Fibroblast of lung (primary cell): ENCODE results near the gene DNAJB13. TPM values are rescaled to one million over a fixed set of nuclear protein-coding genes. Genes with fewer than 3 reads are reported as not detected.
A peak's percentile ranks its signal among the peaks of the same experiment; 100 is the strongest.

ENCODE experiments used
- DNase-seq, 2 donors: peaks; one replicate each; pipeline versions ENCODE4 v3.0.0 to v3.0.0-alpha.2; 2010; ENCODE audit warnings: low read depth in 2 of 2
- H2AFZ ChIP-seq: 2 replicates; pipeline ENCODE4 v1.5.1; 2012; ENCODE audit warnings: low read length, control low read depth, inconsistent platforms
- H3K27ac ChIP-seq: 2 replicates; pipeline ENCODE4 v1.5.1; 2011; ENCODE audit warnings: low read length, control low read depth; ENCODE audit not compliant: insufficient read depth
- H3K27me3 ChIP-seq: 2 replicates; pipeline ENCODE4 v1.5.1; 2011; ENCODE audit warnings: mild to moderate bottlenecking, low read length; ENCODE audit not compliant: control insufficient read depth, insufficient read depth
- H3K36me3 ChIP-seq: 2 replicates; pipeline ENCODE4 v1.5.1; 2011; ENCODE audit warnings: low read length; ENCODE audit not compliant: control insufficient read depth, insufficient read depth
- H3K4me1 ChIP-seq: 2 replicates; pipeline ENCODE4 v1.5.1; 2011; ENCODE audit warnings: low read length; ENCODE audit not compliant: control insufficient read depth, insufficient read depth; ENCODE audit errors: extremely low read depth
- H3K4me2 ChIP-seq: 2 replicates; pipeline ENCODE4 v1.5.1; 2011; ENCODE audit warnings: low read length, control low read depth; ENCODE audit not compliant: insufficient read depth; ENCODE audit errors: extremely low read depth
- H3K4me3 ChIP-seq, 4 experiments: fragments of 200-600 bp in 1 of 4; sonication (generic) in 1 of 4; replicated peaks in 1 of 4; 2 replicates each; pipeline ENCODE4 v1.5.1; 2011 to 2016; ENCODE audit warnings: low read length in 4 of 4, low read depth in 3 of 4, mild to moderate bottlenecking in 3 of 4, control low read depth in 2 of 4, inconsistent platforms in 1 of 4, mixed read lengths in 1 of 4; ENCODE audit not compliant: insufficient read depth in 1 of 4; ENCODE audit errors: control extremely low read depth in 1 of 4
- H3K79me2 ChIP-seq: 2 replicates; pipeline ENCODE4 v1.5.1; 2012; ENCODE audit warnings: mild to moderate bottlenecking, low read length, inconsistent platforms; ENCODE audit not compliant: control insufficient read depth, insufficient read depth
- H3K9ac ChIP-seq: 2 replicates; pipeline ENCODE4 v1.5.1; 2011; ENCODE audit warnings: mild to moderate bottlenecking, low read length, control low read depth; ENCODE audit not compliant: insufficient read depth
- H3K9me3 ChIP-seq: 2 replicates; pipeline ENCODE4 v1.5.1; 2012; ENCODE audit warnings: low read depth, low read length; ENCODE audit not compliant: control insufficient read depth, insufficient read depth
- H4K20me1 ChIP-seq: 2 replicates; pipeline ENCODE4 v1.5.1; 2011; ENCODE audit warnings: low read length; ENCODE audit not compliant: control insufficient read depth, insufficient read depth; ENCODE audit errors: extremely low read depth
- EZH2 ChIP-seq: IDR thresholded peaks from 2 replicates; pipeline ENCODE4 v1.5.1; 2012; ENCODE audit warnings: low read length, control low read depth, mild to moderate bottlenecking; ENCODE audit errors: missing control alignments
- polyA plus RNA-seq, 2 donors: library from polyadenylated mRNA; depleted of rRNA in 1 of 2; stranded (reverse) in 1 of 2; unstranded in 1 of 2; fragments of >200 nt; gene quantifications; 2 replicates each; pipeline ENCODE4 v1.2.1, GENCODE V29; 2011 to 2012; ENCODE audit warnings: missing spikeins in 1 of 2
- total RNA-seq: library from RNA; depleted of rRNA; stranded (reverse); fragments of >200 nt; gene quantifications from 2 replicates; pipeline ENCODE4 v1.2.1, GENCODE V29; 2014
- TF ChIP-seq, protein P1 (sequence below), 2 donors: IDR thresholded peaks in 1 of 2; conservative IDR thresholded peaks in 1 of 2; 1 replicate in 1 of 2; 2 replicates in 1 of 2; pipeline ENCODE4 v1.5.1; 2011 to 2012; ENCODE audit warnings: low read length in 2 of 2, control low read depth in 1 of 2, inconsistent platforms in 1 of 2, low read depth in 1 of 2, mild to moderate bottlenecking in 1 of 2

The DNAJB13 gene
- total and polyA plus RNA-seq, 2 donors (not counting 1 experiment from before 2014, with no cell fraction given), result 0.10 to 0.17 TPM

DNA sequence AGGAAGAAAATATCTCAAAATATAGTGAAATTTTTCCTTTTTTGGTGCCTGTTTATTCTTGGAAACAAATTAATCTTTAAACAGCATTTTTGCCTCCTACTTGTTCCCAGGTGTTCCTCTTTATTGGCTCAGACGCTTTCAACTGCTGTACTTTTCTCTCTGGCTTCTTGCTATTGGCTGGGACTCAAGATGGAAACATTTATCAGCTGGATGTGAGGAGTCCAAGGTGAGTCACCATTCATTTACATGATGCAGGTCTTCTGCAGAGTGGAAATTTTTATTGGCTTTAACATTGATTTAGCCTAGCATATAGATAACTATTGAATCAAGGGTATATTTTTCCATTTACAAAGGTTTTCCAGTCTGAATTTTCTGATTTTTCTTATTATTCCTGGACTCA, 34.4 kb upstream of the DNAJB13 start:
- TF ChIP-seq, protein P1, sequence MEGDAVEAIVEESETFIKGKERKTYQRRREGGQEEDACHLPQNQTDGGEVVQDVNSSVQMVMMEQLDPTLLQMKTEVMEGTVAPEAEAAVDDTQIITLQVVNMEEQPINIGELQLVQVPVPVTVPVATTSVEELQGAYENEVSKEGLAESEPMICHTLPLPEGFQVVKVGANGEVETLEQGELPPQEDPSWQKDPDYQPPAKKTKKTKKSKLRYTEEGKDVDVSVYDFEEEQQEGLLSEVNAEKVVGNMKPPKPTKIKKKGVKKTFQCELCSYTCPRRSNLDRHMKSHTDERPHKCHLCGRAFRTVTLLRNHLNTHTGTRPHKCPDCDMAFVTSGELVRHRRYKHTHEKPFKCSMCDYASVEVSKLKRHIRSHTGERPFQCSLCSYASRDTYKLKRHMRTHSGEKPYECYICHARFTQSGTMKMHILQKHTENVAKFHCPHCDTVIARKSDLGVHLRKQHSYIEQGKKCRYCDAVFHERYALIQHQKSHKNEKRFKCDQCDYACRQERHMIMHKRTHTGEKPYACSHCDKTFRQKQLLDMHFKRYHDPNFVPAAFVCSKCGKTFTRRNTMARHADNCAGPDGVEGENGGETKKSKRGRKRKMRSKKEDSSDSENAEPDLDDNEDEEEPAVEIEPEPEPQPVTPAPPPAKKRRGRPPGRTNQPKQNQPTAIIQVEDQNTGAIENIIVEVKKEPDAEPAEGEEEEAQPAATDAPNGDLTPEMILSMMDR (conservative IDR thresholded peaks at IDR 0.05 in 1 of 2, IDR thresholded peaks at IDR 0.05 in 1 of 2; ENCODE audit: low read depth in 1 of 2, low read length in 2 of 2), result no peak
- no peak for TF ChIP-seq EZH2
- no peaks in the 10 kb centered on the region for H3K79me2 ChIP-seq
- H3K9me3 ChIP-seq, result no peaks in the 10 kb centered on the region
- DNase-seq, result peak in 1 of 2 donors; percentile 65
- no peak overlapping the region for H3K9ac ChIP-seq
- no peak overlapping the region for H3K27ac ChIP-seq
- H3K4me1 ChIP-seq, result no peaks in the 10 kb centered on the region
- H3K4me2 ChIP-seq, result no peak overlapping the region
- H2AFZ ChIP-seq, result no peak overlapping the region
- no peaks in the 10 kb centered on the region for H3K36me3 ChIP-seq
- H3K4me3 ChIP-seq, result no peak overlapping the region
- H4K20me1 ChIP-seq, result no peaks in the 10 kb centered on the region
- no peaks in the 10 kb centered on the region for H3K27me3 ChIP-seq

DNA sequence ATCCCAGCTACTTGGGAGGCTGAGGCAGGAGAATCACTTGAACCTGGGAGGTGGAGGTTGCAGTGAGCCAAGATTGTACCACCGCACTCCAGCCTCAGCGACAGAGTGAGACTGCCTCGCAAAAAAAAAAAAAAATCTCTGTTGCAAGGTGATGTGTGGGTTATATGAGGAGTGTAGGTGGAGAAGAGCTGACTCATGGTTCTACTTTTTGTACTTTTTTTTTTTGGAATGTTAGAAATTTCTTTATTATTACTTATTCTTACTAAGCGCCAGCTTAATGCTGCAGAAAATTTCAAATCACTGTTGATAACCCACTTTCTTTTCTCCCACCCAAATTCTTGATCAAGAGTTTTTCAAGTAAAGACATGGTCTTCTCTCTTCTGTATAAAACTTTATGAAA, 29.6 kb upstream of the DNAJB13 start:
- Histone ChIP-seq H3K27me3 (no peaks in the 10 kb centered on the region), H3K9ac (no peak overlapping the region), H3K4me3 (no peak overlapping the region), H2AFZ (no peak overlapping the region), H3K36me3 (no peaks in the 10 kb centered on the region), H3K79me2 (no peaks in the 10 kb centered on the region), H3K27ac (no peak overlapping the region), H3K4me2 (no peak overlapping the region), H3K4me1 (no peaks in the 10 kb centered on the region), H3K9me3 (no peaks in the 10 kb centered on the region), H4K20me1 (no peaks in the 10 kb centered on the region)
- DNase-seq, result peak in 1 of 2 donors; percentile 25
- no peak for TF ChIP-seq EZH2
- TF ChIP-seq, protein P1 (conservative IDR thresholded peaks at IDR 0.05 in 1 of 2, IDR thresholded peaks at IDR 0.05 in 1 of 2; ENCODE audit: low read depth in 1 of 2, low read length in 2 of 2), result no peak

- no peaks in the 10 kb centered on the region for H3K79me2 ChIP-seq
- DNase-seq, result no peak
- no peak overlapping the region for H3K4me3 ChIP-seq
- H3K4me2 ChIP-seq, result no peak overlapping the region
- H2AFZ ChIP-seq, result no peak overlapping the region
- H3K36me3 ChIP-seq, result peaks cover 4% of the 10 kb centered on the region
- TF ChIP-seq, protein P1 (conservative IDR thresholded peaks at IDR 0.05 in 1 of 2, IDR thresholded peaks at IDR 0.05 in 1 of 2; ENCODE audit: low read depth in 1 of 2, low read length in 2 of 2), result no peak
- no peak for TF ChIP-seq EZH2
- H3K9ac ChIP-seq, result no peak overlapping the region
- no peaks in the 10 kb centered on the region for H3K4me1 ChIP-seq
- H3K27ac ChIP-seq, result no peak overlapping the region
- H4K20me1 ChIP-seq, result no peaks in the 10 kb centered on the region
- no peaks in the 10 kb centered on the region for H3K27me3 ChIP-seq
- no peaks in the 10 kb centered on the region for H3K9me3 ChIP-seq
Measured at GRCh38 chr11:73929388-73929787, 21.4 kb upstream of the DNAJB13 start.
